GM06990 (cell line): ENCODE measurements around the gene KCNIP4.

Experiments used
- DNase-seq: peaks from one replicate; pipeline ENCODE4 v3.0.0-alpha.2; 2011; ENCODE audit not compliant: insufficient read length; ENCODE audit errors: extremely low read depth
- H3K27me3 ChIP-seq: replicated peaks from 2 replicates; pipeline ENCODE4 v1.6.0; 2011; ENCODE audit warnings: low read length; ENCODE audit not compliant: control insufficient read depth, insufficient read depth
- H3K36me3 ChIP-seq: 2 replicates; pipeline ENCODE4 v1.5.1; 2011; ENCODE audit warnings: low read length; ENCODE audit not compliant: control insufficient read depth, insufficient read depth
- H3K4me3 ChIP-seq: replicated peaks from 2 replicates; pipeline ENCODE4 v1.5.1; 2011; ENCODE audit warnings: low read depth, mild to moderate bottlenecking, control low read depth, low read length
- CTCF ChIP-seq: IDR thresholded peaks from 2 replicates; pipeline ENCODE4 v1.5.1; 2011; ENCODE audit warnings: low read length, control low read depth, mild to moderate bottlenecking, inconsistent platforms; ENCODE audit not compliant: insufficient read depth, poor library complexity, severe bottlenecking

Gene KCNIP4

GRCh38 chr4:21555083-21555482 lies 393.5 kb downstream of the KCNIP4 start:
- Histone ChIP-seq H3K27me3 (no peaks in the 10 kb centered on the region), H3K4me3 (no peak overlapping the region), H3K36me3 (no peaks in the 10 kb centered on the region)
- TF ChIP-seq CTCF: no peak
- DNase-seq: no peak

DNA sequence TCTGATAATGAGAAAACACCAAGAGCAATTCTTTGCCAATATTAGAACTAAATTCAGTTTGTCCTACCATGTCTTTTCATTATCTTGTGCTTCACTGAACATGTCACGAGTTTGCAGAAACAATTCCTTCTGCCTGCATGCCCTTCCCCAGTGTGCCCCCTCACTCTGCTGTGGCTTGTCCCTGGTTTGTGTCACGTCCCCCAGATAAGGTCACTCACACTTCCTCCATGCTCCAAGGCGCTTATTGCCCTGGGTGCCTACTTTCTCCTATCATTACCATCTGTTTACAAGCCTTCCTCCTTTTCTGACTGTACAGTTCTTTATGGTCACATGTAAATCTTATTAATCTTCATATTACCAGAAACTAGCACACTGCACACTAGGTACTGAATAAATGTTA lies 394.1 kb downstream of the KCNIP4 start:
- no peak for TF ChIP-seq CTCF
- Histone ChIP-seq H3K27me3 (no peaks in the 10 kb centered on the region), H3K4me3 (no peak overlapping the region), H3K36me3 (no peaks in the 10 kb centered on the region)
- DNase-seq: no peak

DNA sequence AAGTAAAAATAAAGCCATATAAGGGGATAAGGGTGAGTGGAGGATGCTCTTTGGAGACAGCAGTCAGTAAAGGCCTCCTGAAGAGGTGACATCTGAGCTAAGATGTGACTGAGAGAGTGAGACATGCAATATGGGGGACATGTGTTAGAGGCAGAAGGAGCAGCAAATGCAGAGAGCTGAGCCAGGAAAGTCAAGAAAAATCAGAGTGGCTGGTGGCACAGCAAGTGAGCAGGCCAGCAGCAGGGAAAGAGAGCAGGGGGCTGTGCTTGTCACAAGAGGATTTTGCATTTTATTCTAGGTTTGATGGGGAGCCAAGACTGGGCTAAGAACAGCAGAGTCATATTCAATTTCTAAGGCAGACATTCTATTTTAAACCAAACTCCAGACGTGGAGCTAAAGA lies 394.5 kb downstream of the KCNIP4 start:
- no peak for TF ChIP-seq CTCF
- H3K4me3 ChIP-seq: no peak overlapping the region
- no peaks in the 10 kb centered on the region for H3K27me3 ChIP-seq
- H3K36me3 ChIP-seq: no peaks in the 10 kb centered on the region
- DNase-seq: no peak

DNA sequence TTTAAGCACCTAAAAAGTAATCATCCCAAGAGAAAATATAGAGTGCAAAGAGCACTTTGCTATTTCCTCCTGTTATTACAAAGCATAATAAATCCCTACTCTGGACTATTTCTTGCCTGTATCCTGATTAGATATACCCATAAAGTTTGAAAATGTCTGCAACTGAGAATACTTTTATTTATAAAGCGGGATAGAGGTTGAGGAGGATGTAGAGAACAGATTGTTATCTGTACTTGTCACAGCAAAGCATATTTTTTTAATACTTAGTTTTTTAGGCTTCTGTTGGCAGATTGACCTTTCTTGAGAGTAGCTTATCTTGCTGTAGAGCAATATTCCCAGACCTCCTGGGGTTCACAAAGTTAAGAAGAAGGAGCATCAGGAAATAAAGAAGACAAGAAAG lies 396.1 kb downstream of the KCNIP4 start:
- Histone ChIP-seq H3K4me3 (no peak overlapping the region), H3K36me3 (no peaks in the 10 kb centered on the region), H3K27me3 (no peaks in the 10 kb centered on the region)
- no peak for TF ChIP-seq CTCF
- no peak for DNase-seq

- no peak for DNase-seq
- H3K27me3 ChIP-seq: no peaks in the 10 kb centered on the region
- H3K4me3 ChIP-seq: no peak overlapping the region
- no peaks in the 10 kb centered on the region for H3K36me3 ChIP-seq
- TF ChIP-seq CTCF: no peak
These were observed 403.6 kb downstream of the KCNIP4 start for GRCh38 chr4:21544955-21545354.

DNA sequence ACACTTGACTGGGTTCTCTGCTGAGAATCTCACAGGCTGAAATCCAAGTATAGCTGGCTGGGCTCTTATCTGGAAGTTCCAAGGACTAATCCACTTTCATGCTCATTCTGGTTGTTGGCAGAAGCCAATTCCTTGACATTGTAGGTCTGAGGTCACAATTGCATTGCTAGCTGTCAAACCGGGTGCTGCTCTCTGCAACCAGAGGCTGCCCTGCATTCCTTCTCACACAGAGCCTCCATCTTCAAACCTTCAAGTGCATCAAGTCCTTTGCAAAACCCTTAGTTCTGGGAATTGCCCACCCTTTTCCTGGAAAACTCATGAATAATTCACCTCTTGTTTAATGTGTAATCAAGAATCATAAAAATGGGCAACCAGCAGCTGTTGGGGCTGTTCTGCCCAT lies 404.2 kb downstream of the KCNIP4 start:
- no peak for DNase-seq
- Histone ChIP-seq H3K36me3 (no peaks in the 10 kb centered on the region), H3K4me3 (no peak overlapping the region), H3K27me3 (no peaks in the 10 kb centered on the region)
- no peak for TF ChIP-seq CTCF
